OCI-LY3 (cell line): ENCODE data around the gene TMEM233.

Source experiments
- H2AFZ ChIP-seq: fragments of 200-600, 300-600 bp; shearing (Covaris generic); 2 replicates; pipeline ENCODE4 v1.6.0; 2014; ENCODE audit warnings: antibody characterized with exemption, low read depth, low read length
- H3K27ac ChIP-seq: fragments of 200-600, 300-600 bp; sonication (generic); 2 replicates; pipeline ENCODE4 v1.5.1; 2014; ENCODE audit warnings: mild to moderate bottlenecking, low read length, moderate library complexity, mixed read lengths
- H3K27me3 ChIP-seq: fragments of 200-600, 300-600 bp; sonication (generic); 2 replicates; pipeline ENCODE4 v1.6.1; 2014; ENCODE audit warnings: low read depth, low read length, mixed read lengths
- H3K36me3 ChIP-seq: fragments of 200-600, 300-600 bp; sonication (generic); replicated peaks from 2 replicates; pipeline ENCODE3; 2014; ENCODE audit warnings: low read depth, low read length, mixed read lengths
- H3K4me1 ChIP-seq: fragments of 300-600, 200-600 bp; sonication (generic); 2 replicates; pipeline ENCODE4 v1.6.1; 2014; ENCODE audit warnings: low read length, mixed read lengths
- H3K4me2 ChIP-seq: fragments of 200-600, 300-600 bp; sonication (generic); 2 replicates; pipeline ENCODE4 v1.6.1; 2014; ENCODE audit warnings: low read length, mixed read lengths
- H3K4me3 ChIP-seq: fragments of 300-600, 200-600 bp; sonication (generic); 2 replicates; pipeline ENCODE4 v1.5.1; 2014; ENCODE audit warnings: antibody characterized with exemption, mild to moderate bottlenecking, low read length, moderate library complexity
- H3K79me2 ChIP-seq: fragments of 300-600, 200-600 bp; shearing (Covaris generic); 2 replicates; pipeline ENCODE4 v1.6.1; 2014; ENCODE audit warnings: mild to moderate bottlenecking, low read length, mixed read lengths
- H3K9ac ChIP-seq: fragments of 300-600, 200-600 bp; shearing (Covaris generic); 2 replicates; pipeline ENCODE4 v1.6.0; 2014; ENCODE audit warnings: mild to moderate bottlenecking, low read length, moderate library complexity
- H3K9me3 ChIP-seq: fragments of 200-600, 300-600 bp; shearing (Covaris generic); 2 replicates; pipeline ENCODE4 v1.6.1; 2014; ENCODE audit warnings: low read length, mixed read lengths; ENCODE audit not compliant: insufficient read depth
- H4K20me1 ChIP-seq: fragments of 200-600, 300-600 bp; sonication (generic); 2 replicates; pipeline ENCODE4 v1.6.1; 2016; ENCODE audit warnings: low read length, mixed read lengths; ENCODE audit not compliant: insufficient read depth
- CTCF ChIP-seq: fragments of 200-600, 300-600 bp; sonication (generic); IDR thresholded peaks from 2 replicates; pipeline ENCODE4 v1.5.1; 2014; ENCODE audit warnings: antibody characterized with exemption, low read length, low read depth
- EZH2phosphoT487 ChIP-seq: fragments of 200-600 bp; shearing (Covaris generic); IDR thresholded peaks from 2 replicates; pipeline ENCODE4 v1.6.1; 2018; ENCODE audit warnings: antibody characterized with exemption, mixed run types, low read depth

Gene TMEM233

GRCh38 chr12:119666226-119666795 lies 72.7 kb downstream of the TMEM233 start:
- Histone ChIP-seq H3K4me3 (peak overlapping the region; percentile 94), H3K4me1 (peaks cover 20% of the 10 kb centered on the region), H4K20me1 (no peaks in the 10 kb centered on the region), H3K4me2 (peak overlapping the region; percentile 94), H3K27ac (peak overlapping the region; percentile 65), H3K27me3 (no peaks in the 10 kb centered on the region), H2AFZ (peak overlapping the region; percentile 70), H3K79me2 (peaks cover 33% of the 10 kb centered on the region), H3K9ac (0 out of 2 replicates have a peak overlapping the region, but pooled peaks have one; percentile 9), H3K9me3 (no peaks in the 10 kb centered on the region), H3K36me3 (peaks cover 14% of the 10 kb centered on the region)
- TF ChIP-seq CTCF, result no peak
- TF ChIP-seq EZH2phosphoT487, result no peak

GRCh38 chr12:119666900-119667576 lies 73.5 kb downstream of the TMEM233 start:
- H3K9ac ChIP-seq, result peak overlapping the region; percentile 48
- peaks cover 20% of the 10 kb centered on the region for H3K4me1 ChIP-seq
- peak overlapping the region; percentile 94 for H3K4me3 ChIP-seq
- TF ChIP-seq CTCF (no peak), EZH2phosphoT487 (no peak)
- H3K9me3 ChIP-seq, result no peaks in the 10 kb centered on the region
- peaks cover 18% of the 10 kb centered on the region for H3K36me3 ChIP-seq
- peak overlapping the region; percentile 99 for H2AFZ ChIP-seq
- H3K4me2 ChIP-seq, result peak overlapping the region; percentile 94
- peak overlapping the region; percentile 65 for H3K27ac ChIP-seq
- no peaks in the 10 kb centered on the region for H4K20me1 ChIP-seq
- peaks cover 39% of the 10 kb centered on the region for H3K79me2 ChIP-seq
- no peaks in the 10 kb centered on the region for H3K27me3 ChIP-seq

GRCh38 chr12:119667577-119668323 lies 74.2 kb downstream of the TMEM233 start, which contains the start of gene PRKAB1:
Gene PRKAB1, plus strand, starts transcription at chr12:119668133. Its CDS starts 112 bp downstream, at chr12:119668245.
- peak within 1 kb of the TSS; percentile 95 for H3K9ac ChIP-seq
- peaks cover 39% of the 10 kb centered on the region for H3K79me2 ChIP-seq
- peak within 1 kb of the TSS; percentile 75 for H3K27ac ChIP-seq
- peak within 1 kb of the TSS; percentile 94 for H3K4me3 ChIP-seq
- no peaks in the 10 kb centered on the region for H3K27me3 ChIP-seq
- H3K9me3 ChIP-seq, result no peaks in the 10 kb centered on the region
- peak within 1 kb of the TSS; percentile 99 for H2AFZ ChIP-seq
- peaks cover 25% of the 10 kb centered on the region for H3K36me3 ChIP-seq
- peaks cover 20% of the 10 kb centered on the region for H3K4me1 ChIP-seq
- no peak for TF ChIP-seq EZH2phosphoT487
- peak; percentile 85 for TF ChIP-seq CTCF
- peak within 1 kb of the TSS; percentile 94 for H3K4me2 ChIP-seq
- H4K20me1 ChIP-seq, result no peaks in the 10 kb centered on the region
